ENCODE measurements around the gene ZNF502.
"Not testable (repeated sequence)": the region's sequence is repeated elsewhere in the genome, so short reads cannot be mapped to it uniquely, and the experiment has no call there.

ZNF502 gene
- 3.1 to 7.6 reads per million in 2 donors for total RNA-seq

DNA sequence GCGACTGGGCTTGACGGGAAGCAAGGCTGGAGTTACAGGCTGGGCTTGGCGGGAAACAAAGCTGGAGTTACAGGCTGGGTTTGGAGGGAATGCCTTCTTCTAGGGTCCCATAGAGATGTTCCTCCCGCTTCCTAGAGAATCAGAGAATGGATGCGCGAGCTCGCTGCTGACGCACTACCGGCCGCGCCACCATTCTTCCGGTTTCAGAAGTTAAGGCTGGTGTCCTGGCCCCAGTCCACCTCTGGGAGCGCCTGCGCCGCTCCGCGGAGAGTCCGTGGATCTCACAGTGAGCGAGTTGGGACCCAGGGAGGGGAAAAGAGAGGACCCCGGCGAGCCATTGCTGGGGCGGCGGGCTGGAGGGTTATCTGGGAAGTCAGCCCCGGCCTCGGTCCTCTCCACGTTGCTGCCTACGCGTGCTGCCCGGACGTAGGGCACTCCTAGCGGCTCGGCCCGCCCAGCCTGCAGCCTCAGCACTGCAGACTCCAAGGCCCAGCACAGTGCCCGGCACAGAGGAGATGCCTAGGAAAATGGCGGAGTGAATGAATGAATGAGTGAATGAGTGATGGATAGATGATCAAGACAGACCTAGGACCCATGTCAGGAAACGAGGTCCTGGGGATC, at the start of gene ZNF502:
TSS of gene ZNF502 (plus strand) at position 206 of the 621 bp plus-strand sequence. CDS start 7,602 bp downstream, outside the sequence.
- DNase-seq = peak; percentile 21

DNA sequence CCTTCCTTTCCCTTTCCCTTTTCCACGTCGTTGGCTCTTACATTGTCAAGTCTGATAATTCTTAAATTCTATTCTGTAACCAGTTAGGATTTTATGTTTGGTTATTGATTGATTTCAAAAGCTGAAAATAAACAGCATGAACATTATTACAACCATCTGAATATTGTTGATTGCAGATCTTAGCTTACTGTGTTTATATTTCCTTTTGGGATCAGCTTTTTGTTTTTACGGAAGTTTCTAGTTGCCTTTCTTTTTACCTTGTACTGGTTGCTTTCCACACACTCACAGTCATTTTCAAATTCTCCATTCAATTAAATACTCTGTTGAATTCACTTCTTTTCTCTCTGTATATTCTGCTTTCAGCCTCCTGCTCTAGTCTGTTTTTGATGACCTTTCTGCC, 47.3 kb upstream of the ZNF502 start:
- no peak for DNase-seq

DNA sequence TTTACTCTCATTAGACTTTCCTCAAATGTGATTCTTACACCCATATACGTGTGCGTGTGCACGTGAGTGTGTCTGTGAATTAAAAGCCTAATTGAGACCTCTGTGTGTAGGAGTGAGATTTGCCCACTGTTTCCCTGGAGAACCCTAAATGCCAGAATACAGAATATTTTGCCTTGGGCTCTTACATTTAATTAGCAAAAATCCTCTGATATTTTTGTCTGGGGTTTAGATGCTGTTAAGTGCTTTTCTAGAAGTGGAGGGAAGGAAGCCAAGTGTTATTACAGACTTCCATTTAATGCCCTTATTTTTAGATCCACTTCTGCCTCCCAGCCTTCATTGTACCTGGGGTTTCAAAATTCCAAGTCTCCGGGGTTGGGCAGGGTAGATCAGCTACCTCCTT, 46.1 kb upstream of the ZNF502 start:
- no peak for DNase-seq

DNA sequence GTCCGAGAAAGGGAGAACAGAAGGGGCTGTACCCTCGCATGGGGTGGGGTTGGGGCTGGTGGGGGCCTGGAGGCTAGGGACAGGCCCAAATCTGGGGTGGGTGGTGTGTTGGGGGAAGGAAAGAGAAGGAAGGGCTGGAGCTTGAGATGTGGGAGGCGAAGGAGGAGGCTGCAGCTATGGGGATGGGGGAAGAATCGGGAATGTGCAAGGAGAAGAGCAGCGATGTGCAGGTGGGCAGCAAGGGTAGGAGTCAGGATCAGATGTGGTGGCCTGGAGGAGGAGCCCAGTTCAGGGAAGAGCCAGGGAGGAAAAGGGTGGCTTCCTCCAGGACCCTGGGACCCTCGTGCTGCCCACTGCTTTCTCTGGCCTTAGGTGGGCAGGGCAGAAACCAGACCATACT, 42.7 kb upstream of the ZNF502 start:
- DNase-seq = no peak

DNA sequence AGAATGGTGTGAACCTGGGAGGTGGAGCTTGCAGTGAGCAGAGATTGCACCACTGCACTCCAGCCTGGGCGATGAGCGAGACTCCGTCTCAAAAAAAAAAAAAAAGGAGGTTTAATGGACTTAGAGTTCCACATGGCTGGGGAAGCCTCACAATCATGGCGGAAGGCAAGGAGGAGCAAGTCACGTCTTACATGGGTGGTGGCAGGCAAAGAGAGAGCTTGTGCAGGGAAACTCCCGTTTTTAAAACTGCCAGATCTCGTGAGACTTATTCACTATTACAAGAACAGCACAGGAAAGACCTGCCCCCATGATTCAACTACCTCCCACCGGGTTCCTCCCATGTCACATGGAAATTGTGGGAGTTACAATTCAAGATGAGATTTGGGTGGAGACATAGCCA, 39.0 kb upstream of the ZNF502 start:
- not testable (repeated sequence) for DNase-seq

DNA sequence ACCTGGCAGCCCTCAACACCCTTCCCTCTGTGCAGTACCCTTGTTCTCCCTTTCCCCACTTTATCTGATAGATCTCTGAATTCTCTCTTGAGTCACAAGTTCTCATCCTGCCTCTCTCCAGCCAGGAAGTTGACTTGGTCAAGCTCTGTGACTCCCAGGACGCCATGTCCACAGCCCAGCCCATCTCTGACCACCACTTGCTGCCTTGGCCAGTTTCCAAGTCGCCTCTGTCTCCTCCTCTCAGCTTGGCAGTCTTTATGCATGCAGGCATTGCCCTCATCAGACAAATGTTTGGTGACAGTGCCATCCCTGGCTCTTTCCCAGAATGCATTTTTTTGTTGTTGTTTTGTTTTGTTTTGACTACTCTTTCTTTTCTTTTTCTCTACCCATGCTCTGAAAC, 38.2 kb upstream of the ZNF502 start:
- DNase-seq = no peak

DNA sequence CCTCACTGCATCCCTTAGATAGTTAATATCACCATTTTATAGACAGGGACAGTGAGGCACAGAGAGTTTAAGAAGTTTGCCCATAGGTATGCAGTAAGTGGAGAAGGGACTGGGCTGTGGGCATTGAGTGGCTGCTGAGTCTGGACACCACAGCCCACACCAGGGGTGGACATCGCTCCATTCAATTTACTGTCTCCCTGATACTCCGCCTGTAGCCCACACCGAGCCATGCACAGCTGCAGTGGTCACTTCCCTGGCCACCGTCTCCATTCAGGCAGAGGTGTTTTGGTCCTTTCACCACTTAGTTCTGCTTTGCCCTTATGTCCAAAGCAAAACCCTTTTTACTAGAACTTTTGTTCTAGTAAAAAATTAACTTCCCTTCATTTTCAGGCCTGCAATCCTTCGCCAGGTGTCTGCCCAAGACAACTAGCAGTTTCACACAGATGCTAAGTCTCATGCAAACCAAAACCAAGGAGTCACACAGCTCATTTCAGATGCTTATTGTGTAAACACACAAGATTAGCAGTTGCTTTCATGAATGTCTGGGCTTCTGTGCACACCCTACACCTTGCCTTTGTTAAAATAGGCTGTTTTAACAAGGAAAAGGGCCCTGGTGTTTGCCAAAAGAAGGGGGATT, 33.9 kb upstream of the ZNF502 start:
- DNase-seq = no peak

DNA sequence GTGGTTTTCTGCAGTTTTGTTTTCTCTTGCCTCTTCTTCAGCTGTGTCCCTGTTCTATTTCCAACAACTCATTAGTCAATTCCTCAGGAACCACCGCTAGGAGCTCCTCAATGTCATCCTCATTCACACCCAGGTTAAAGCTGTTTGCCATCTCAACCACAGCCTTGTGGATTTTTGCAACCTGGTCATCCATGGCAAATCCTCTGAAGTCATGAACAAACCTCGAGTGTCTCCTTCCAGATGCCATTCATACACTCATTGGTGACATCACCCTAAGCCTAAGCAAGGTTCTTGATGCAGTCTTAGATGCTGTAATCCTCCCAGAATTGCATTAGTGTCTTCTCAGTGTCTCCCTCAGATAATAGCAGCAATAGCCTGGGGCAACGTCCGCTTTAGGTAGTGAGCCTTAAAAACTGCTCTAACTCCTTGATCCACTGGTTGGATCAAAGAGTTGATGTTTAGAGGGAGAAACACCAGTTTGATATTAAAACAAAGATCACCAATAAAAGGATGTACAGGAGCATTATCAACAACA, 31.5 kb upstream of the ZNF502 start:
- DNase-seq = no peak

DNA sequence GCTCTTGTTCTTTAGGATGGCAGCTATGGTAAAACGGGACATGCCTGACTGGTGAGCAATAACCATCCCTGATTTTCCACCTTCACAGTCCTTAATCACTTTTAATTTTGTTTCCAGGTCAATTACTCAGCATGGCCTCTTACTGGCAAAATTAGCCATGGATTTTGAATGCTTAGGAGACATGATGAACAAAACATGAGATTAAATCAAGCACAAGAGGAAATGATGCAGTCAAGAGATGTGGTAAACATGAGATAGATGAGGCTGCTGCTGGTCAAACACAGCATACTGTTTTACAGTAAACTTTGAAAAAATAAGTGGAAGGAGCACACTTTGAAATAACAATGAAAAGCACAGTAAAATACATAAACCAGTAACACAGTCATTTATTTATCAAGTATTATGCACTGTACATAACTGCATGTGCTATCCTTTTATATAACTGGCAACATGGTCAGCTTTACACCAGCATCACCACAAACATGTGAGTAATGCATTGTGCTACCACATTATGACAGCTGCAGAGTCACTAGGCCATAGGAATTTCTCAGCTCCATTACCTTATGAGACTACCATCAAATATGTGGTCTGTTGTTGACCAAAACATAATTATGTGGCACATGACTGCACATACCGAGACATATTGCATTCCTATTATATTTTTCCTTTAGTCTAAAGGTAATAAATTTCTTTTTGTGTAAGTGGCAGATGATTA, 30.1 kb upstream of the ZNF502 start:
- no peak for DNase-seq

DNA sequence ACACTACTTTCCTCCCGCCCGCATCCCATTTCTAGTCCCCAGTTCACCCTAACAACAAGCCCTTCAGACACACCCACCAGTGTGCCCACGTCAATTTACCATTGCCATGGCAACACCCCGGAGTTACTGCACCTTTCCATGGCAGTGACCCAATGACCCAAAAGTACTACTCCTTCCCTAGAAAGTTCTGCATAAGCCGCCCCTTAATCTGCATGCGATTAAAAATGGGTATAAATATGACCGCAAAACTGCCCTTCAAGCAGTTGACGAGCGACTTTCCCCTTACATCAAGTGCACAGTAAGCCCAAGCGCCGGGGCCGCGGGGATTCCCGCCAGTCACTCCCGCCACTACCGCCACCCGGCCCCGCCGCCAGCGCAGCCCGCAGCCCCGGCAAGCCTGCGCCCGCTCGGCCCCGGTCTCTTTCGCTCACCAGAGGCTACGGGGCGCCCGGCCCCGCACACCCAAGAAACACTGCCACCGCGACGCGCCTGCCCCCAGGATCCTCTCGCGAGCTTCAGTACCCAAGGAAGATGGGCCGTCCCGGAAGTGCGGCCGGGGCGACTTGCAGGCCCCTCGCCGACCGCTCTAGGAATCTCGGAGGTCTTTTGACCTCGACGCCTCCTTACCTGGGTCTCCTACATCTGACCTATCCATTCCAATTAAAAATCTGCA, 27.2 kb upstream of the ZNF502 start:
- no peak for DNase-seq

DNA sequence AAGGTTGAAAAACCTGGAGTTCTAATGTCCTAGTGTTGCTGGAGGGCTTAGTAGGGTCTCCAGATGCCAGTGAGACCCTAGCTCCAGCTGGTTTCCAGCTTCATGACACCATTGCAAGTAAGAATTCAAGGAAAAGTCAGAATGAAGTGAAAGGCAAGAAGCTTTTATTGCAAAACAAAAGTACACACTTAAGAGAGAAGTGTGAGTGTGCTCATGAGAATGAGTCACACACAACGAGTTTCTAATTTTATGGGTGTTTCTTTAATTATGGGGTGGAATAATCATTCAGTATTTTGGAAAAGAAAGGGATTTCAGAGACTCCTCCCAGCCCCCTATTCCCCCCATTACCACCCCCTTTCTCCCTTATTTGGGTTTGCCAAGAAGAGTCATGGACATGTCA, 24.6 kb upstream of the ZNF502 start:
- DNase-seq = no peak

DNA sequence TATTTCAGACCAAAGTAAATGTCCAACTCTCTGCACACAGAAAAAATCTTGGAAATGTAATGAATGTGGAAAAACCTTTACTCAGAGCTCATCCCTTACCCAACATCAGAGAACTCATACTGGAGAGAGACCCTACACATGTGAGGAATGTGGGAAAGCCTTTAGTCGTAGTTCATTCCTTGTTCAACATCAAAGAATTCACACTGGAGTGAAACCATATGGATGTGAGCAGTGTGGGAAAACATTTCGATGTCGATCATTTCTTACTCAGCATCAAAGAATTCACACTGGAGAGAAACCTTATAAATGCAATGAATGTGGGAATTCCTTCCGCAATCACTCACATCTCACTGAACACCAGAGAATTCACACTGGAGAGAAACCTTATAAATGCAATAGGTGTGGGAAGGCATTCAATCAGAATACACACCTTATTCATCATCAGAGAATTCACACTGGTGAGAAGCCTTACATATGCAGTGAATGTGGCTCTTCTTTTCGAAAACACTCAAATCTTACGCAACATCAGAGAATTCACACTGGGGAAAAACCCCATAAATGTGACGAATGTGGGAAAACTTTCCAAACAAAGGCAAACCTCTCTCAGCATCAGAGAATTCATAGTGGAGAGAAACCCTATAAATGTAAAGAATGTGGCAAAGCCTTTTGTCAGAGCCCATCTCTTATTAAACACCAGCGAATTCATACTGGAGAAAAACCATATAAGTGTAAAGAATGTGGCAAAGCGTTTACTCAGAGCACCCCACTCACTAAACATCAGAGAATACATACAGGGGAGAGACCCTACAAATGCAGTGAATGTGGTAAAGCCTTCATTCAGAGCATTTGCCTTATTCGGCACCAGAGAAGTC, 9.0 kb downstream of the ZNF502 start:
- no peak for DNase-seq

DNA sequence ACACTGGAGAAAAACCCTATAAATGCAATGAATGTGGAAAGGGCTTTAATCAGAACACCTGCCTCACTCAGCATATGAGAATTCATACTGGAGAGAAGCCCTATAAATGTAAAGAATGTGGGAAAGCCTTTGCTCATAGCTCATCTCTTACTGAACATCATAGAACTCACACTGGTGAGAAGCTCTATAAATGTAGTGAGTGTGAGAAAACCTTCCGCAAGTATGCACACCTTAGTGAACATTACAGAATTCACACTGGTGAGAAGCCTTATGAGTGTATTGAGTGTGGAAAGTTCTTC, 9.6 kb downstream of the ZNF502 start:
- DNase-seq = no peak

DNA sequence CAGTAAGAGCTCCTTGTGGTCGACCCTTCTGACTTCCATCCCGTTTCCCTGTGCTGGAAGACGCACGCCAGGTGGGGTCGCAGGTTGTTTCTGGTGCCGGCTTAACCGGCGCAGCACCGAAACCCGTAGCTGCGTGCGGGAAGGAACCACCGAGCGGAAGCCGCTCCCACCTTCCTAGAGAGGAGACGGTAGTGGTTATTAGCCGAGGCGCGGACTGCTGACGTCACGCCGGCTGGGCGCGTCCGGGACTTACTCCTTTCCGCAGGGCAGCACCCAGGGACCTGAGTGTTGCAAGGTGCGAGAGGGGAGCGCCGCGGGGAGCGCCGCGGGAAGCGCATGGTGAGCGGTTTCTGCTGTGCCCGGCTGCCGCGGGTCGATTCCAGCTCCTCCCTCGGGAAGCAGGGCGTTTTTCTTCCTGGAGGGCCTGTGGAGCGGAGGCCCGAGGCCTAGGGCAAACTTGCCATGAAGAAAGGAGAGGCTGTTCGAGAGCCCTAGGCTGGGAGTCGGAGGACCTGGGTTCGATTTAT, 17.0 kb downstream of the ZNF502 start, which contains the start of gene ZNF501:
TSS of gene ZNF501 (plus strand) at position 252 of the 527 bp plus-strand sequence. CDS start 4,787 bp downstream, outside the sequence.
- DNase-seq = peak; percentile 68

DNA sequence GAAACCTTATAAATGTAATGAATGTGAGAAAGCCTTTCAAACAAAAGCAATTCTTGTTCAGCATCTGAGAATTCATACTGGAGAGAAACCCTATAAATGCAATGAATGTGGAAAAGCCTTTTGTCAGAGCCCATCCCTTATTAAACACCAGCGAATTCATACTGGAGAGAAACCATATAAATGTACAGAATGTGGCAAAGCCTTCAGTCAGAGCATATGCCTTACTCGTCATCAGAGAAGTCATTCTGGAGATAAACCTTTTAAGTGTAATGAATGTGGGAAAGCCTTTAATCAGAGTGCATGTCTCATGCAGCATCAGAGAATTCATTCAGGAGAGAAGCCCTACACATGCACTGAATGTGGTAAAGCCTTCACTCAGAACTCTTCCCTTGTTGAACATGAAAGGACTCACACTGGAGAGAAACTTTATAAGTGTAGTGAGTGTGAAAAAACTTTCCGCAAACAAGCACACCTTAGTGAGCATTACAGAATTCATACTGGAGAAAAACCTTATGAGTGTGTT, 22.2 kb downstream of the ZNF502 start:
- DNase-seq = no peak

DNA sequence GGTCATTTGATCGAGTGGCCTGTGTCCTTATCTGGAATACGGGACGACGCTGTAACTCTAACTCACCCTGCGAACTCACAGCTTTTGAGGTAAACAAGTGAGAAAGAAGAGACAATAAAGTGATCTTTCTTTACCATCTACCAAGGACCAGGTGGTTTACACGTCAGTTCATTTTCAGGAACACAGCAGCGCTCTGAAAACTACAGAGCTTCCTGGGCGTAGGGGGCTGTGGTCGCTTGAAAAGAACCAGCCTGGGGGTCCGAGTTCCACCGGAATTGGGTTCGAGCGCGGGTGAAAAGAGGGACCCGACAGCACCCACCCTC, 48.6 kb downstream of the ZNF502 start:
- DNase-seq = no peak

DNA sequence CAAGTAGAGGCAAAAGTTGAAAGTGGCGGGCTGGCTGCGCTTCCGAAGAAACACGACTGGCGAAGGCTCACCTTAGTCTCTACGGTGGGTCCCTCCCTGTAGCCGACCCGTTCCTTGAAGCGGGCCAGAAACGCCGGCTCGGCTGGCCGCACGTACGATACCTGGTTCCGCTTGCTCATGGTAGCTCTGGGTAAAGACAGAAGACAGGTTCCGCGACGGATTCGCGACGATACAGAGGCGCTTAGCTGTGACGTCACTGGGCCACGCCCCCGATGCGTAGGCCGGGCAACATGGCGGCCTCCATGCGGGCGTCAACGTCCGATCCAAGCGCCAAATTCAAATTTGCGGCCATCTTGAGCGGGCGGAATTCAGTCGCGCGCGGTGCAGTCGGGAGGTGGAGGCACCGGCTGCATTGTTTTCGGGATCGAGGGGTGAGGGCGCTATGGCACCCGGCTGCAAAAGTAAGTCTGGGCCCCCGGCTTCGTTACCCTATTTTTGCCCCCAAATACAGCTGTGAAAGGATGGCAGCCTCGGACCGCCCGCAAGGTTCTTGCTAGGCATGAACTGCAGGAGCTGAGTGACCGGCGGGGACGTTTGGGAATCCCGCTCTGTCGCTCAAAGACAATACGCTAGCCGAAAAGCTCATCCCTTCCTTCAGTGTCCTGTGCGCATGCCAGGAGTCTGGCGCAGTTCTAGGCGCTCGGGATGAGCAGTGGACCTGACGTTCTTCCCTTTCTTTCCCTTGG, 49.1 kb downstream of the ZNF502 start, which contains the start of the genes KIAA1143 and KIF15:
TSS of gene KIAA1143 (minus strand) at position 196 of the 746 bp plus-strand sequence. CDS start at position 179, 17 bp downstream.
TSS of gene KIF15 (plus strand) at position 371 of the 746 bp plus-strand sequence. CDS start at position 443, 72 bp downstream.
- peak; percentile 98 for DNase-seq

DNA sequence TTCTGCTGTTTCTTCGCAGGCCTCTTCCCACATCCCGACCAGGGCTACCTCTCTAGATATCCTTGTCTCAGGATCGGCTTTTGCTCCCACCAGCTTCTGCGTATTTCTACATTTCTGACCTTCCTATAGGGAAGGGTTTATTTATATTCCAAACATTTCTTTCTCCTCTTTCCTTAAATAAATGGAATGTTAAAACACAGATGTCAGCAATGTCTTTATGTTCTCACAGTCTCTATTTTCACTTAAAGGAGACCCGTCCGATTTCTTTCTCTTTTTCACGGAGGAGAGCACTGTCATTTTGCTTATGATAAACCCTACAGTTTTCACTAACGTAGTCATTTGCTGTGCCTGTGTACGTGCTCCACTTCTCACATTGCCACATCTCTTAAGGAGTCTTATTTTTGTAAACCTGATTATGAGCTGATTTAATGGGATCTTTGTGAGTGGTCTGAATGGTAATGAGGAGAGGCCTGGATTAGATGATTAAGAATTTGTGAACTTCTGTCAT, 49.8 kb downstream of the ZNF502 start:
- DNase-seq = no peak

DNA sequence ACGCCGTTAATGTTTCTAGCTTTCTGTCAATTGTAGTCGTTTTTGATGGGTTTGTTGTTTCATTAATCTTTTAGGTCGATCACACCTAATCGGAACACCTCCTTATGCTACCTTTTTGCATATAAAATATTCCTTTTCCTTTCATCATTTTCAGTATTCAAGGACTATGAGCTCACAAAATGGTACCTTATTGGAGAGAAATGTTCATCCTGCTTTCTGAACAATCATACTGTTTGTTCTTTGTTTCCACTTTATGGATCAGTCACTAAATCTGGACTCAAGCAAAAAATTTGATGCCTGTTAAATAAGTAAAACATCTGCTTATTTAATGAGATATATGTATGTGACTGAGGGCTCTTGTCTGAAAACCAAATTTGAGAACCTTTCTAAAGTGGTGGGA, 50.2 kb downstream of the ZNF502 start:
- DNase-seq = no peak

DNA sequence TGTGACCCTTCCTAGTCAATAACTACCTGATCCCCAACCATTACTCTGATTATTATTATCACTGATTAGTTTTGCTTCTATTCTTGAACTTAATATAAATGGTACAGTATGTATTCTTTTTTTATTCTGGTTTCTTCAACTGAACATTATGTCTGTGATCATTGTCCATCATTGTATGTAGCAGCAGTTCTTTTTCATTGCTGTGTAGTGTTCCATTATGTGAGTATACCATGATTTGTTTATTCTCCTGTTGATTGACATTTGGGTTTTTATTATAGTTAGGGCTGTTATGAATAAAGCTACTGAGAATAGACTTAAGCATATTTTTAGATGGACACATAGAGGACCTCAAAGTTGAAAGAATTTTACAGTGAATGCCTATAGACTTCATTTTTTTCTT, 51.8 kb downstream of the ZNF502 start:
- no peak for DNase-seq
